ENCODE results near the gene SFSWAP.
"Not testable (repeated sequence)": the region's sequence is repeated elsewhere in the genome, so short reads cannot be mapped to it uniquely, and the experiment has no call there.

The SFSWAP gene

GRCh38 chr12:131765961-131766360 is 55.1 kb downstream of the SFSWAP start:
- no peak for DNase-seq

DNA sequence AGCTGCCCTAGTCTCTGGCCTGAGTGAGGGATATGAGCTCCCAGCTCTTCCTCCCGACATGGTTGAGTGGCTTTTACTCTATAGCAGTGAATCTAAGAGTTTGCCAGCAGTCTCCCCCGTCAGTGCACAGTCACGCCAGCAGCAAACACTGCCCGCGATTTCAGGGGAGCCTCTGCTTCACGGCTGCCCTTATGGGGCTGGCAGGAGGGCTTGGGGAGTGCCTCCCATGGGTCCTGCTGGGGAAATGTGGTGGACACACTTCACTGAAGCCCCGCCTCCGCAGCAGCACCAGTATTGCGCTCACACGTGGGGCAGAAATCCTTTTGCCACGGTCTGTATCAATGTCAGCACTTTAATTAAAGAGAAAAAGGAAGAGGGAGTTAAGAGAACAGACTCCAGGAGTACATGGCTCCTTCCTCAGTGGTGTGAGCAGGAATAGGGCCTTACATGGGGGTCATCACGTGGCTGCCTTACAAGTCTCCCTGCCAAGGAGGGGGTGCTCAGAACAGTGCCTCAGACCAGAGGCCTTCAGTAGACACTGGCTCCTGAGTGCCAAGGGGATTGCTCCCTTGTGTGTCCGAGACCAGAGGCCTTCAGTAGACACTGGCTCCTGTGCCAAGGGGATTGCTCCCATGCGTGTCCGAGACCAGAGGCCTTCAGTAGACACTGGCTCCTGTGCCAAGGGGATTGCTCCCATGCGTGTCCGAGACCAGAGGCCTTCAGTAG is 55.7 kb downstream of the SFSWAP start:
- no peak for DNase-seq

DNA sequence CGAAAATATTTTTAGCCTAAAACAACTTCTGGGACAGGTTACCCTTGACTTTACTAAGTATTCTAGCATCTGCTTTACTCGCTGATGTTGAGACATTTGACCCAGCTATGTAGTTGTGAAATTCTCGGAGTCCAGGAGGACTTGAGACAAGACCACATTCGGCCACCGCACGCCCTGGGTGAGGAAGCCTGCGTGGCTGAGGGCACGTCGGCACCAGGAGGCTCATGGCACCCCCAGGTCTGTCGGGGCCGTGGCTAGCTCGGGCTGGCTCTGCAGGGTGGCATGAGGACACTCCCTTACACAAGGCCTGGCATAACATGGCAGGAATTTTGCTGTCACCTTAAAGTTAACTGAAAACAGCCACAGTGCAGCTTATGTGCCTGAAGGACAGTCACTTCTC is 59.2 kb downstream of the SFSWAP start:
- no peak for DNase-seq

DNA sequence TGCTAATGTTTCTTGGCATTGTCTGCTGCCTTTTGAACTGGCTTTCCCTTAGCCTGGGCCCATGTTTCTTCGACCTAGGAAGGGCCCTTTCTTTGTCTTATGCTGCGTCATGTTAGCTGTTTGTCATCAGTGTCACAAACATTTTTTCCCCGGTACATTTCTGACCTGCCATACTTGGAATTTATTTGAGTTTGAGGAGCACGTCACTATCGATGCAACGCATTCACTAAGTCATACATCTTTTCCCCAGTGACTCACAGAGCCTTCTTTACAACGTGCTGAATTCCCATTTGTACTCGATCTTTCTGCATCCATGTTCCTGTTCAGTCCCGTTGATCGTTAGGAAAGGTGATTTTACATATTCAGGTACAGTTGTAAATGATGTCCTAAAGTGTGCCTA is 61.1 kb downstream of the SFSWAP start:
- DNase-seq: no peak

DNA sequence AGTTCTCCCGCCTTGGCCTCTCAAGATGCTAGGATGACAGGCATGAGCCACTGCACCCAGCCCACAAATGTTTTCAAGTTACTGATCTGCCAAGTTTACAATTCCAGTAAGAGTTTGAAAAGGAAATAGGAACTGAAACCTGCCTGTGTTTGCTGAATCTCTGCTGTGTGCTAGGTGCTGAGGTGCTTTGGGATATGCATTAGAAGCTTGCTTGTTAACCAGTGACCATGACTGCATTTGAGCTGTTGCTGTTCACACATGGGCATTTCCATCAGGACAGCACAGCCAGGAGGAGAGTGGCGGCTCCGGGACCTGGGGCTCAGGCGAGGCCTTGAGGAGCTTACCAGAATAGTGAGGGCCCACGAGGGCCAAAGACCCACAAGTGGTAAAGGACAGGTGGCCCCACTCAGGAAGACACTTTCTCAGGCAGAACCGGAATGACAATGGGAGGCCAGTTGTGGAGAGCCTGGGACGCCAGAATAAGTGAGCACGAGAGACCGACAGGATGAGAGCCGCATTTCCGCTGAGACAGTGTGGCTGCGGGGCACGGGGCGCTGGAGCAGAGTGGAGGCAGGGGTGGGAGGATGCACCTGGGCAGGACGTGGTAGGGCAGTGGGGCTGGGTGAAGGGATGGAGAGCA is 62.8 kb downstream of the SFSWAP start:
- no peak for DNase-seq

- DNase-seq: no peak
These were observed 63.9 kb downstream of the SFSWAP start for GRCh38 chr12:131774576-131775391.

- no peak for DNase-seq
These were observed 64.7 kb downstream of the SFSWAP start for GRCh38 chr12:131775392-131776236.

- no peak for DNase-seq
These were observed 65.5 kb downstream of the SFSWAP start for GRCh38 chr12:131776237-131776889.

GRCh38 chr12:131777269-131777668 is 66.4 kb downstream of the SFSWAP start:
- DNase-seq: not testable (repeated sequence)

- no peak for DNase-seq
These were observed 68.1 kb downstream of the SFSWAP start for GRCh38 chr12:131779027-131779426.

GRCh38 chr12:131782061-131782460 is 71.2 kb downstream of the SFSWAP start:
- DNase-seq: no peak

- no peak for DNase-seq
These were observed 73.1 kb downstream of the SFSWAP start for GRCh38 chr12:131783915-131784541.

- no peak for DNase-seq
These were observed 74.2 kb downstream of the SFSWAP start for GRCh38 chr12:131784909-131785762.

DNA sequence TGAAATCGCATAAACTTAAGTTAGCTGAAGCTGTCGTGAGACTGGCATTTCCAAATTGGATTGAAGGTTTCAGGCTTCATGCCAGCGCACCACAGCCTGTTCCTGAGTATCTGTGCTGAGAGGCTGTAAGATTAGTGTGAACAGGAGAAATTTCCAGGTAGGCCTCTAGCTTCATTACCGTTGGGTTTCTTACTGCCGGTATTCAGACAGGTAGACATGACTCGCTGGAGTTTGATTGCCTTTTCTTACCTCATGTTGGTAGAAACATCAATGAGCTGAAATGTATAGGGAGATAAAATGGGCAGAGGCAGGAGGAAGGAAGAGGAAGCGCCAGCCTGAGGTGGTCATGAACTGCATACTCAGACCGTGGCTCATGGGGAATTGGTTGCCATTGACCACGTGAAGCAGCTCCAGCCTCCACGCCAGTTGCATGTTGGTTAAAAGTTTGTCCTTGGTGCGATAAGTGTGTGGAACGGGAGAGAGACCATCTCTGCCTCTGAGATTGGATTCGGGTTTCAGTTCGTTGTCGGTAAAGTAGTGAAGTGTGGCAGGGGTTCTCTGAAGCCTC is 75.0 kb downstream of the SFSWAP start:
- no peak for DNase-seq

GRCh38 chr12:131786331-131786730 is 75.4 kb downstream of the SFSWAP start:
- DNase-seq: no peak

GRCh38 chr12:131787143-131787660 is 76.3 kb downstream of the SFSWAP start:
- DNase-seq: no peak

- DNase-seq: no peak
These were observed 77.2 kb downstream of the SFSWAP start for GRCh38 chr12:131788070-131788469.

GRCh38 chr12:131789638-131790037 is 78.7 kb downstream of the SFSWAP start:
- no peak for DNase-seq

- DNase-seq: no peak
These were observed 82.5 kb downstream of the SFSWAP start for GRCh38 chr12:131793243-131794022.
